HG03457 (cell line): ENCODE results near the gene MYO1F.

Source experiments
- ATAC-seq: cut with Tn5 transposase; IDR thresholded peaks from one replicate; pipeline ENCODE4 v1.9.1; 2021; ENCODE audit warnings: moderate number of reproducible peaks; ENCODE audit not compliant: unreplicated experiment

Gene MYO1F

DNA sequence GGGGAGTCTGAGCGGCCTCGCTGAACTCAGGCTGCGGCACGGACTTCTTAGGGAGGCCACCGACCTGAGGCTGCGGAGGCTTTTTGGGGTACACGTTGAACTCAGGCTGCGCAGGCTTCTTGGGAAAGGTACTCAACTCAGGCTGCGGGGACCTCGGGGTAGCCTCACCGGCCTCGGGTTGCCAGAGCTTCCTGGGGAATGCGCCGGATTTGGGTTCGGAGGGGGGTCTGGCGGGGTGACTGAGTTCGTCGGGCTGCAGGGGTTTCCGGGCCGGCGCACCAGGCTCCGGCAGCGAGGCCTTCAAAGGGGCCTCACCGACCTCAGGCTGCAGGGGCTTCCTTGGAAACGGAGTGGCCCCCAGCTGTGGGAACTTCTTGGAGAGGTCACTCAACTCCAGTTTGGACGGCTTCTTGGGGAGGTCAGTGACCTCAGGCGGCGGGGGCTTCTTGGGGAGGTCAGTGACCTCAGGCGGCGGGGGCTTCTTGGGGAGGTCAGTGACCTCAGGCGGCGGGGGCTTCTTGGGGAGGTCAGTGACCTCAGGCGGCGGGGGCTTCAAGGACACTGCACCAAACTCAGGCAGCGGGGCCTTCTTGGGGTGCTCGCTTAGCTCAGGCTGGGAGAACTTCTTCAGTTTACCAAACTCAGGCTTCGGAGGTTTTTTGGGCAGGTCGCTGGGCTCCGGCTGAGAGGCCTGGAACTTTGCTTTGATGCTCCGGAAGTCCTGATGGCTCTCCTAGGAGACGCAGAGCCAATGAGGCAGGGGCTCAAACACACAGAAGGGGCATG, 78.0 kb downstream of the MYO1F start:
- no peak for ATAC-seq

- ATAC-seq: no peak
These were observed 78.9 kb downstream of the MYO1F start for GRCh38 chr19:8498295-8498694.

- ATAC-seq: no peak
These were observed 83.1 kb downstream of the MYO1F start for GRCh38 chr19:8494158-8494557.

DNA sequence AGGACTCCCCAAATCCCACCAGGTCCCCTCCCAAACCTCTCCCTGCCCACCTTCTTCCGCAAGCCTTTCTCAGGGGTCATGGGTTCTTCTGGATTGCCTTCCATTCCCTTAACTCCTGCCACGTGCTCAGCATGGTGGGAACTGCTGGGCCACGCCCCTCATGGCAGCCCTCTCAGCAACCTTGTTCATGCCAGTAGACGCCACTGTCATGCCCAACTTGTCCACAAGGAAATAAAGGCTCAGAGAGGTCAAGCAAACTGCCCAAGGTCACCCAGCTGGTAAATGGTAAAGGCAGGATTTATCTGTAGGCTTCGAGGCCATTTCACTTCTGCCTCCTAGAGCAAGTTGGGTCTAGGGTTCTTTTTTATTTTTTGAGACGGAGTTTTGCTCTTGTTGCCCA, 85.7 kb downstream of the MYO1F start:
- ATAC-seq: no peak

DNA sequence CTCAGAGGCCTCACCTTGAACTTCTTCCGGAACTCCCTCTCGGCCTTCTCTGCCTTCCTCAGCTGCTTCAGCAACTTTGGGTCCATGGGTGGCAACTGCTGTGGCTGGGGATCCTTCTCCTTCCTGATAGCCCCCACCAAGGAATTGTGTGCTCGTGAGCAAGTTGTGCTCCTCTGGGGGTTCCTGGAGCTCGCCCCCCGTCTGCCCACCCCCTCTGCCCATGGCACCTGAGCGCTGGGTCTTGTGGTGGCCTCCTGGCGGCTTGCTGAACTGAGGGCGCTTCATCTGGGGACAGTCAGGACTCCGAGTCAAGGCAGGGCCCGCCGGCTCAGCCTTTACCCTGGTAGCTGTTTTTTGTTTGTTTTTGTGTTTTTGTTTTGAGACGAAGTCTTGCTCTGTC, 86.4 kb downstream of the MYO1F start:
- ATAC-seq: no peak

DNA sequence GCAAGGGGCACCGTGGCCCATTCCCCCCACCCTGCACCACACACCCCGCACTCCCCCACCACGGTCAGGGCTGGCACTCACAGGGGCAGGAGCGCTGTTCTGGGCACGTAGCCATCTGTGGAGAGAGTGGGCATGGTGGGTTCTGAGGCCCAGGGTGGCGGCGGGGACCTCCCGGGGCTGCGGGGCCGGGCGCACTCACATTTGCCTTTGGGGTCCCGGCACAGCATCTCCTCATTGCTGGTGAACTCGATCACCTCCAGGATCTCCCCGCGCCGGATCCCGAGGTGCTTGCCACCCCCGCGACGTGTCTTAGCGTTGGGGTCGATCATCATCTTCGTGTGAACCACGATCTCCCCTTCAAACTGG, 86.9 kb downstream of the MYO1F start:
- no peak for ATAC-seq

- ATAC-seq: no peak
These were observed 87.5 kb downstream of the MYO1F start for GRCh38 chr19:8489561-8490394.

GRCh38 chr19:8488365-8488764, 88.9 kb downstream of the MYO1F start:
- ATAC-seq: no peak

DNA sequence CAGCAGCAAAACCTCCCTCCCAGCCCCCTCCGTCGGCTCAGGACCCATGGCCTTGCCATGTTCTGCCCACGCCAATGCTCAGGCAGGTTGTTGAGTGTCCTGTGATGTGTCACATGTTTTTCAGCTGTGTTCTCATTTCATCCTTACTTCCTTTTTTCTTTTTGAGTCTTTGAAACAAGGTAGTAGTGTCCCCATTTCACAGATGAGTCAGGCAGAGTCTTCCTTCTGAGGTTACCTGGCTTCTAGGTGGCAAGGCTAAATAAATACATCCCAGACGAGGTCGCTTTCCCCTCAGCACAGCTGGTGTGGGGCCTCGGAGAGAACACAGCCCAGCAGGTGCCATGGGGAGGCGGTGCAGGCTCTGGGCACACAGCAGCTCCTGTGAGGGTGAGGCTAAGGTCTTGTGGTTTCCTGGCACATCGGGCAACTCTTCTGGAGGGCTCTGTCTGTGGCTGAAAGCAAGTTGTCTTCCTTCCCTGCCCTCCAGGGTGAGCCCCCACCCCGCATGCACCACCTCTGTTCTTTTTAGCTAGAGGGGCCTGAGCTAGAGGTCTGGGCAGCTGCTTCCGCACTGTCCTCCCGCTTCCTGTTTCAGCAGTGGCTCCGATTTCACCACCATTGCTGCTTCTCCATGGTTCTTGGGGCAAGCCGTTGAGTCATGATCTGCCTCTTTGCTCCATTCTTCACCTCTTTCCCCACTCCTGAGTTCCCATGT, 89.9 kb downstream of the MYO1F start:
- ATAC-seq: no peak

- no peak for ATAC-seq
These were observed 90.5 kb downstream of the MYO1F start for GRCh38 chr19:8486661-8487136.

DNA sequence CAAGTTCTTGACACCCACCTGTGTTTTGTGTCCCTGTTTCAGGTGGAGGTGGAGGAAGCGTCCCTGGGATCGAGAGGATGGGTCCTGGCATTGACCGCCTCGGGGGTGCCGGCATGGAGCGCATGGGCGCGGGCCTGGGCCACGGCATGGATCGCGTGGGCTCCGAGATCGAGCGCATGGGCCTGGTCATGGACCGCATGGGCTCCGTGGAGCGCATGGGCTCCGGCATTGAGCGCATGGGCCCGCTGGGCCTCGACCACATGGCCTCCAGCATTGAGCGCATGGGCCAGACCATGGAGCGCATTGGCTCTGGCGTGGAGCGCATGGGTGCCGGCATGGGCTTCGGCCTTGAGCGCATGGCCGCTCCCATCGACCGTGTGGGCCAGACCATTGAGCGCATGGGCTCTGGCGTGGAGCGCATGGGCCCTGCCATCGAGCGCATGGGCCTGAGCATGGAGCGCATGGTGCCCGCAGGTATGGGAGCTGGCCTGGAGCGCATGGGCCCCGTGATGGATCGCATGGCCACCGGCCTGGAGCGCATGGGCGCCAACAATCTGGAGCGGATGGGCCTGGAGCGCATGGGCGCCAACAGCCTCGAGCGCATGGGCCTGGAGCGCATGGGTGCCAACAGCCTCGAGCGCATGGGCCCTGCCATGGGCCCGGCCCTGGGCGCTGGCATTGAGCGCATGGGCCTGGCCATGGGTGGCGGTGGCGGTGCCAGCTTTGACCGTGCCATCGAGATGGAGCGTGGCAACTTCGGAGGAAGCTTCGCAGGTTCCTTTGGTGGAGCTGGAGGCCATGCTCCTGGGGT, 91.5 kb downstream of the MYO1F start:
- no peak for ATAC-seq

- no peak for ATAC-seq
These were observed 92.8 kb downstream of the MYO1F start for GRCh38 chr19:8484331-8484894.

DNA sequence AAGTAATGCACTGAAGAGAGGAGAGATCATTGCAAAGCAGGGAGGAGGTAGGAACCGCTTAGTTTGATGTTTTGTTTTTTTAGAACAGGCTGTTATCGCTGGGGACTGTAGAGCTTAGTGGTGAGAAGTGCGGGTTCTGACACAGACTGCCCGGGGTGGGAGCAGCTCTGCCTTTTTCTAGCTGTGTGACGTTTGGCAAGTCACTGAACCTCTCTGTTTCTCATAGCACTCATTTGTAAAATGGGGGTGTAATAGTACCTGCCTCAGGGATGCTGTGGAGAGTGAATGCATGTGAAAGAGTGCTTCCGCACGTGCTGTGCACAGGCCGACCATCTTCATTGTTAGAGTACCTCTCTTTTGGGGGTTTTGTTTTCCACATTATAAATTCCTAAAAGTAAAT, 94.1 kb downstream of the MYO1F start:
- no peak for ATAC-seq

- ATAC-seq: no peak
These were observed 94.5 kb downstream of the MYO1F start for GRCh38 chr19:8482696-8483095.

DNA sequence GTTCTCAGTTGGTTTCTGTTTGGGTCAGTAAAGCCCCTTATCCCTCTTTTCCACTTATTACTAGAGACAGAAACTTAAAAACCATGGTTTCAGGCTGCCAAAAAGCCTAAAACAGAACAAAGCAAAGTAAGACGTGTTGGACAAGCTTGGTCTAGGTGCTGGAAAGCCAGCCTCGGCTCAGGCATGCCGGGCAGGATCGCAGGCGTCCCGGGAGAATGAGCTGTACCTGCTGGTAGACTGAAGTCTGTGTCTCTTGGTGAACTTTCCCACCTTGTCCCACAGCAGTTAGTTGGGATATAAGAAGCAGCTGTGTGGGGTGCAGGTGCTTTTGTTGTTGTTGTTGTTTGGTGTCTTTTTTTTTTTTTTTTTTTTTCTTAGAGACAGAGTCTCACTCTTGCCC, 95.6 kb downstream of the MYO1F start:
- ATAC-seq: no peak

- ATAC-seq: no peak
These were observed 96.0 kb downstream of the MYO1F start for GRCh38 chr19:8481201-8481600.

- no peak for ATAC-seq
These were observed 98.6 kb downstream of the MYO1F start for GRCh38 chr19:8478598-8478997.

DNA sequence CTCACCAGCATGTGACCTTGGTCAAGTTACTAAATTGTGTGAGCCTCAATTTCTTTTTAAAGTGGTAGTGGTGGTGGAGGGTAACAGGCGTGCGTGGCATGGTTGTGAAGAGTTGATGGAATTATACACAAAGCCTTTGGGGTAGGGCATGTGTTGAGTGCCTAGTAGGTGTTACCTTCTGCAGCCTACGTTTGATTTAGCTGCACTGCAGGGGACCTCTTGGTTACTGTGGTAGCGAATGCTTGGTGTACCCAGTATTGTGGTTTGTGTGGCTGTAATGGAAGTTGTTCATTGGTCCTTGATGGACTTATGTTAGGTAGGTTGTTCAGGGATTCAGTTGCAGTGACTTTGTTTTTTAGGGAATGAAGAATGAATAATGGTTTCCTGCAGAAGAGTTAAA, 99.4 kb downstream of the MYO1F start:
- no peak for ATAC-seq

DNA sequence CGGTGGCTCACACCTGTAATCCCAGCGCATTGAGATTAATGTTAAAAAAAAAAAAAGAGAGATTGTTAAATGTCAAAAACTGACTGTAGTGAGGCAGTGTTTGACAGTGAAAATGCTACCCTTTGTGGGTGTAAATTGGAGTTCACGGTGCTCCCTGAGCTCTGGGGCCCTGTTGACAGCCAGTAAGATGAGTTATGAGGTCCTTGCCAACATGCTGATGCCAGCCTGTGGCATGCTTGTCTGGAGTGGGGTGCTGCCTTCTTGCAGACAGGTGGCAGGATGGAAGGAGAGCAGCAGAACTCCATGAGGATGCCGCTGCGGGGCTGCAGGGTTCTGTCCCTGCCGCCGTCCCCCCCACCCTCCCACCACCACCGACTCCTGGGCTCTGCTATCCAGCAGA, 100.7 kb downstream of the MYO1F start:
- ATAC-seq: no peak

DNA sequence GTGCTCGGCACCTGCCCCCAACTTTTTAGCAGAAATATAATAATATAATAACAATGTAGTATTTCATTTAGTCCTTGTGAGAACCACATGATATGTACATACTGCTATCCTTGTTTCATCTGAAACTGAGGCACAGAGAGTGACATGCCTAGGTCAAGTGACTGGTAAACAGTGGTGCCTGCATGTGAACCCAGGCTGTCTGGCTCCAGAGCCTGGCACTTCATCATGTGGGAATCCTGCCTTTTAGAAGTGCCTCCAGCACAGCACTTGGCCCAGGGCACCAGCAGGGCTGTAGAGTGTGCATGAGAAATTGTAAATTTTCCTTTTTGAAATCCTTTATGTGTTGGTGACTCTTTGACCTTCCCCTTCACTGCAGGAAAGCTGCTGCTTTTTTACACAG, 102.2 kb downstream of the MYO1F start:
- no peak for ATAC-seq
